Sigmoid colon (tissue), 4 donors: ENCODE measurements around the gene TPP2.

Experiments used
- CTCF ChIP-seq, 4 experiments: fragments of 450-650 bp in 3 of 4; fragments of 200-600 bp in 1 of 4; IDR thresholded peaks; one replicate each; pipeline ENCODE4 v1.5.1; 2016 to 2019; ENCODE audit warnings: antibody characterized with exemption in 4 of 4, mild to moderate bottlenecking in 3 of 4, moderate library complexity in 2 of 4
- EP300 ChIP-seq, 4 donors: sonication (generic); formaldehyde crosslinking; IDR thresholded peaks; one replicate each; pipeline ENCODE4 v1.6.1; 2017; ENCODE audit warnings: antibody characterized with exemption in 4 of 4
- POLR2A ChIP-seq, 2 donors: fragments of 450-650 bp; IDR thresholded peaks; one replicate each; pipeline ENCODE4 v1.6.1; 2016; ENCODE audit warnings: antibody characterized with exemption in 2 of 2, mild to moderate bottlenecking in 2 of 2, moderate library complexity in 2 of 2
- POLR2AphosphoS5 ChIP-seq, 4 donors: sonication (generic); formaldehyde crosslinking; IDR thresholded peaks; one replicate each; pipeline ENCODE4 v1.6.1; 2017; ENCODE audit warnings: antibody characterized with exemption in 4 of 4

- TF ChIP-seq CTCF (IDR thresholded peaks at IDR 0.05) (no peak), POLR2A (IDR thresholded peaks at IDR 0.05) (no peak), EP300 (IDR thresholded peaks at IDR 0.05) (no peak), POLR2AphosphoS5 (IDR thresholded peaks at IDR 0.05) (no peak)
These were observed 113.5 kb downstream of the TPP2 start for GRCh38 chr13:102710261-102710679.
